Ovary (tissue), 3 donors: ENCODE measurements around the gene SLC4A5.

Experiments used
- POLR2A ChIP-seq: fragments of 450-650 bp; IDR thresholded peaks from one replicate; pipeline ENCODE4 v1.6.1; 2017; ENCODE audit warnings: antibody characterized with exemption, mild to moderate bottlenecking, moderate library complexity
- TF ChIP-seq, protein P1 (sequence below), 3 donors: fragments of 450-650 bp in 2 of 3; fragments of 200-600 bp in 1 of 3; IDR thresholded peaks; one replicate each; pipeline versions ENCODE4 v1.5.1 to v1.8.0; 2016 to 2022; ENCODE audit warnings: antibody characterized with exemption in 3 of 3, mild to moderate bottlenecking in 1 of 3
- donor health status: DM: no; HTN: no; CAD: no.

DNA sequence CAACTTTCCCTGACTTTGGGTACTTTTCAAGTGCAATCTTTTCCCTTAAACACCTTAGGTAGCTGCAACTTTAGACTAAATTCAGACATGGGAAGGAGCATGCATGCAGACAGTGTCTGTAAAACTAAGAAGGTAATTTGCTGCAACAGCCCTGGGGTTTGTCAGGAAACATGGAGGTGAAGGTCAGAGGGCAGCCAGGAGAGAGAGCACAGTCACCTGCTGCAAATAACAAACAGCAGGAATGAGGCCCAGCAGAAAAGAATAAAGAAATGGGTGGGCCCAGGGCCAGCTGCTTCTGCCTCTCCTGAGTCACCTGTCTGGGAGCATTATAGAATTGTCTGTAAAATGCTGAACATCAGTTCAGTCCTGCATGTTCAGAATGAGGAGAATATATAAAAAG is 109.6 kb downstream of the SLC4A5 start:
- TF ChIP-seq, protein P1, sequence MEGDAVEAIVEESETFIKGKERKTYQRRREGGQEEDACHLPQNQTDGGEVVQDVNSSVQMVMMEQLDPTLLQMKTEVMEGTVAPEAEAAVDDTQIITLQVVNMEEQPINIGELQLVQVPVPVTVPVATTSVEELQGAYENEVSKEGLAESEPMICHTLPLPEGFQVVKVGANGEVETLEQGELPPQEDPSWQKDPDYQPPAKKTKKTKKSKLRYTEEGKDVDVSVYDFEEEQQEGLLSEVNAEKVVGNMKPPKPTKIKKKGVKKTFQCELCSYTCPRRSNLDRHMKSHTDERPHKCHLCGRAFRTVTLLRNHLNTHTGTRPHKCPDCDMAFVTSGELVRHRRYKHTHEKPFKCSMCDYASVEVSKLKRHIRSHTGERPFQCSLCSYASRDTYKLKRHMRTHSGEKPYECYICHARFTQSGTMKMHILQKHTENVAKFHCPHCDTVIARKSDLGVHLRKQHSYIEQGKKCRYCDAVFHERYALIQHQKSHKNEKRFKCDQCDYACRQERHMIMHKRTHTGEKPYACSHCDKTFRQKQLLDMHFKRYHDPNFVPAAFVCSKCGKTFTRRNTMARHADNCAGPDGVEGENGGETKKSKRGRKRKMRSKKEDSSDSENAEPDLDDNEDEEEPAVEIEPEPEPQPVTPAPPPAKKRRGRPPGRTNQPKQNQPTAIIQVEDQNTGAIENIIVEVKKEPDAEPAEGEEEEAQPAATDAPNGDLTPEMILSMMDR (IDR thresholded peaks at IDR 0.05) = no peak
- TF ChIP-seq POLR2A = no peak
